Tibial nerve (tissue), 4 donors: ENCODE results near the gene LDB3. TPM values are rescaled to one million over a fixed set of nuclear protein-coding genes. Genes with fewer than 3 reads are reported as not detected.
A peak's percentile ranks its signal among the peaks of the same experiment; 100 is the strongest.

ENCODE experiments used
- DNase-seq, 2 donors: peaks; one replicate each; pipeline ENCODE4 v3.0.0-alpha.2; 2019; ENCODE audit warnings: low spot score in 2 of 2
- H3K27ac ChIP-seq, 4 donors: fragments of 200-600 bp; sonication (generic) in 3 of 4; one replicate each; pipeline ENCODE4 v1.5.1; 2017 to 2019; ENCODE audit warnings: mild to moderate bottlenecking in 1 of 4
- H3K27me3 ChIP-seq, 2 donors: fragments of 200-600 bp; sonication (generic) in 1 of 2; one replicate each; pipeline versions ENCODE4 v1.5.1 to v1.6.0; 2017 to 2019
- H3K36me3 ChIP-seq, 3 donors: fragments of 200-600 bp; sonication (generic); one replicate each; pipeline ENCODE4 v1.5.1; 2018 to 2019
- H3K4me1 ChIP-seq, 4 donors: fragments of 200-600 bp; sonication (generic) in 3 of 4; one replicate each; pipeline ENCODE4 v1.5.1; 2017 to 2019
- H3K4me3 ChIP-seq, 4 donors: fragments of 200-600 bp; sonication (generic) in 3 of 4; one replicate each; pipeline ENCODE4 v1.5.1; 2017 to 2019; ENCODE audit warnings: mild to moderate bottlenecking in 1 of 4, moderate library complexity in 1 of 4
- H3K9me3 ChIP-seq, 4 donors: fragments of 200-600 bp; sonication (generic) in 3 of 4; one replicate each; pipeline ENCODE4 v1.5.1; 2017 to 2019
- CTCF ChIP-seq, 5 experiments: fragments of 200-600 bp in 3 of 5; fragments of 450-650 bp in 2 of 5; sonication (generic) in 3 of 5; IDR thresholded peaks; one replicate each; pipeline ENCODE4 v1.5.1; 2016 to 2019; ENCODE audit warnings: antibody characterized with exemption in 5 of 5, mild to moderate bottlenecking in 3 of 5, moderate library complexity in 2 of 5
- EP300 ChIP-seq, 2 donors: sonication (generic); formaldehyde crosslinking; IDR thresholded peaks; one replicate each; pipeline ENCODE4 v1.6.1; 2017; ENCODE audit warnings: antibody characterized with exemption in 2 of 2, mild to moderate bottlenecking in 1 of 2
- POLR2A ChIP-seq, 2 donors: fragments of 450-650 bp; IDR thresholded peaks; one replicate each; pipeline ENCODE4 v1.6.1; 2017; ENCODE audit warnings: antibody characterized with exemption in 2 of 2, mild to moderate bottlenecking in 2 of 2, moderate library complexity in 2 of 2
- WGBS, 2 donors: methylation state at CpG; one replicate each; pipeline ENCODE4 v1.1.5; 2018; 5-methylcytosine and 5-hydroxymethylcytosine counted together
- total RNA-seq, 4 donors: library from RNA; depleted of rRNA; stranded (reverse); fragments of >200 nt; gene quantifications; one replicate each; pipeline ENCODE4 v1.1.0, GENCODE V29; 2016

LDB3 gene
- total RNA-seq, 4 donors from 2014 or later = 5.4 to 18.6 (median 7.5) TPM

GRCh38 chr10:86752311-86752710 lies 84.0 kb downstream of the LDB3 start:
- TF ChIP-seq POLR2A (IDR thresholded peaks at IDR 0.05) (no peak), EP300 (IDR thresholded peaks at IDR 0.05) (no peak), CTCF (IDR thresholded peaks at IDR 0.05) (no peak)
- Histone ChIP-seq H3K27ac (peak overlapping the region in 1 of 4 donors; percentile 0), H3K36me3 (no peaks in the 10 kb centered on the region), H3K9me3 (no peaks in the 10 kb centered on the region), H3K27me3 (no peaks in the 10 kb centered on the region), H3K4me3 (no peak overlapping the region), H3K4me1 (peaks cover 0 to 31% (median 15%) of the 10 kb centered on the region in 4 donors)
- WGBS, 2 donors = 71 to 79% methylated on average over 4 of the region's 4 CpGs
- no peak for DNase-seq

GRCh38 chr10:86753051-86753450 lies 84.7 kb downstream of the LDB3 start:
- Histone ChIP-seq H3K9me3 (no peaks in the 10 kb centered on the region), H3K27me3 (no peaks in the 10 kb centered on the region), H3K4me3 (no peak overlapping the region), H3K4me1 (peaks cover 0 to 26% (median 13%) of the 10 kb centered on the region in 4 donors), H3K27ac (no peak overlapping the region), H3K36me3 (no peaks in the 10 kb centered on the region)
- no peak for DNase-seq
- no peak for TF ChIP-seq EP300 (IDR thresholded peaks at IDR 0.05)
- no peak for TF ChIP-seq POLR2A (IDR thresholded peaks at IDR 0.05)
- no peak for TF ChIP-seq CTCF (IDR thresholded peaks at IDR 0.05)
- 93 to 97% methylated on average over 2 of the region's 2 CpGs for WGBS, 2 donors

- Histone ChIP-seq H3K27me3 (no peaks in the 10 kb centered on the region), H3K27ac (peak overlapping the region in 1 of 4 donors; percentile 11), H3K4me1 (peaks cover 0 to 24% (median 14%) of the 10 kb centered on the region in 4 donors), H3K4me3 (no peak overlapping the region), H3K36me3 (no peaks in the 10 kb centered on the region), H3K9me3 (no peaks in the 10 kb centered on the region)
- DNase-seq = no peak
- TF ChIP-seq EP300 (IDR thresholded peaks at IDR 0.05) = no peak
- no peak for TF ChIP-seq POLR2A (IDR thresholded peaks at IDR 0.05)
- TF ChIP-seq CTCF (IDR thresholded peaks at IDR 0.05) = no peak
- WGBS, 2 donors = 85 to 89% methylated on average over 12 of the region's 12 CpGs
Measured at GRCh38 chr10:86753638-86754434, 85.5 kb downstream of the LDB3 start.

GRCh38 chr10:86755454-86755739 lies 87.1 kb downstream of the LDB3 start:
- no peak for DNase-seq
- Histone ChIP-seq H3K36me3 (no peaks in the 10 kb centered on the region), H3K27me3 (no peaks in the 10 kb centered on the region), H3K27ac (peak overlapping the region; percentile 96 to 99 (median 98)), H3K9me3 (no peaks in the 10 kb centered on the region), H3K4me1 (peaks cover 0 to 35% (median 16%) of the 10 kb centered on the region in 4 donors), H3K4me3 (peak overlapping the region; percentile 77 to 94 (median 86))
- no peak for TF ChIP-seq EP300 (IDR thresholded peaks at IDR 0.05)
- no peak for TF ChIP-seq POLR2A (IDR thresholded peaks at IDR 0.05)
- TF ChIP-seq CTCF (IDR thresholded peaks at IDR 0.05) = no peak
- whole genome bisulfite sequencing, 2 donors = 1% methylated on average over 9 of the region's 9 CpGs

GRCh38 chr10:86755740-86756510 lies 87.6 kb downstream of the LDB3 start:
- Histone ChIP-seq H3K27me3 (no peaks in the 10 kb centered on the region), H3K36me3 (no peaks in the 10 kb centered on the region), H3K4me3 (peak overlapping the region; percentile 77 to 94 (median 86)), H3K4me1 (peaks cover 0 to 40% (median 16%) of the 10 kb centered on the region in 4 donors), H3K27ac (peak overlapping the region; percentile 96 to 99 (median 98)), H3K9me3 (no peaks in the 10 kb centered on the region)
- DNase-seq = peak; percentile 59 to 82
- TF ChIP-seq EP300 (IDR thresholded peaks at IDR 0.05) (peak in 1 of 2 donors; percentile 68), CTCF (IDR thresholded peaks at IDR 0.05) (no peak), POLR2A (IDR thresholded peaks at IDR 0.05) (peak; percentile 61 to 83)
- WGBS, 2 donors = 0 to 1% methylated on average over 17 to 45 of the region's 89 CpGs
